H1 (cell line): ENCODE measurements around the gene PHF13. TPM values are rescaled to one million over a fixed set of nuclear protein-coding genes. Genes with fewer than 3 reads are reported as not detected.

Experiments
- CTCF ChIA-PET: fragments of 300-600 bp; sonication (Branson Sonifier 250); formaldehyde crosslinking; loops from one replicate; lab custom pipeline; 2021; ENCODE audit not compliant: partially characterized antibody; lab: Charles Lee
- POLR2A ChIA-PET: fragments of 300-600 bp; sonication (Branson Sonifier 250); formaldehyde crosslinking; loops from one replicate; lab custom pipeline; 2021; ENCODE audit warnings: inconsistent platforms; ENCODE audit not compliant: partially characterized antibody; lab: Charles Lee
- DNase-seq, 2 experiments: peaks; one replicate each; pipeline versions ENCODE4 v3.0.0 to v3.0.0-alpha.2; 2010 to 2022; ENCODE audit warnings: low spot score in 2 of 2, low read depth in 1 of 2, mixed read lengths in 1 of 2
- FAIRE-seq: peaks from 2 replicates; lab custom pipeline; 2011; peaks lifted over from hg19 to GRCh38; lab: Jason Lieb, UNC
- H2AFZ ChIP-seq: 2 replicates; pipeline ENCODE4 v1.8.1; 2012; ENCODE audit warnings: low read length, inconsistent platforms
- H2AK5ac ChIP-seq: 2 replicates; pipeline ENCODE4 v1.6.1; 2013; ENCODE audit warnings: low read depth, low read length
- H2BK120ac ChIP-seq: replicated peaks from 2 replicates; pipeline ENCODE3; 2013; ENCODE audit warnings: low read depth, low read length, inconsistent platforms
- H2BK12ac ChIP-seq: 2 replicates; pipeline ENCODE4 v1.6.1; 2013; ENCODE audit warnings: low read depth, low read length
- H2BK15ac ChIP-seq: 2 replicates; pipeline ENCODE4 v1.6.1; 2013; ENCODE audit warnings: low read length
- H2BK20ac ChIP-seq: 2 replicates; pipeline ENCODE4 v1.6.1; 2013; ENCODE audit warnings: low read length
- H2BK5ac ChIP-seq: 2 replicates; pipeline ENCODE4 v1.6.1; 2013; ENCODE audit warnings: low read depth, low read length
- H3K14ac ChIP-seq: 2 replicates; pipeline ENCODE4 v1.6.1; 2013; ENCODE audit warnings: inconsistent platforms; ENCODE audit not compliant: insufficient read length
- H3K18ac ChIP-seq: 2 replicates; pipeline ENCODE4 v1.6.1; 2013; ENCODE audit warnings: low read length; ENCODE audit errors: extremely low read depth
- H3K23ac ChIP-seq: 2 replicates; pipeline ENCODE4 v1.6.1; 2013; ENCODE audit warnings: inconsistent platforms; ENCODE audit not compliant: insufficient read length
- H3K23me2 ChIP-seq: 2 replicates; pipeline ENCODE4 v1.6.1; 2013; ENCODE audit warnings: low read depth, low read length
- H3K27ac ChIP-seq: 2 replicates; pipeline ENCODE4 v1.6.1; 2011; ENCODE audit warnings: low read depth, low read length, inconsistent platforms
- H3K27me3 ChIP-seq, 4 experiments: replicated peaks in 1 of 4; 1 replicate in 1 of 4; 2 replicates in 3 of 4; pipeline versions ENCODE4 v1.6.1 to v1.8.1; 2011 to 2013; ENCODE audit warnings: low read length in 3 of 4, mild to moderate bottlenecking in 3 of 4, inconsistent platforms in 2 of 4, mixed read lengths in 2 of 4, moderate library complexity in 1 of 4; ENCODE audit not compliant: control insufficient read depth in 3 of 4, insufficient read depth in 3 of 4; ENCODE audit errors: extremely low read depth in 1 of 4
- H3K36me3 ChIP-seq, 4 experiments: 2 replicates each; pipeline versions ENCODE4 v1.6.1 to v1.8.1; 2011 to 2013; ENCODE audit warnings: mild to moderate bottlenecking in 4 of 4, low read length in 3 of 4, moderate library complexity in 2 of 4, control low read depth in 1 of 4, inconsistent platforms in 1 of 4; ENCODE audit not compliant: insufficient read depth in 4 of 4, control insufficient read depth in 2 of 4
- H3K4ac ChIP-seq: replicated peaks from 2 replicates; pipeline ENCODE3; 2013; ENCODE audit warnings: low read length, low read depth, mixed read lengths, inconsistent platforms; ENCODE audit not compliant: insufficient read length
- H3K4me1 ChIP-seq, 4 experiments: replicated peaks in 1 of 4; 1 replicate in 1 of 4; 2 replicates in 3 of 4; pipeline versions ENCODE4 v1.6.1 to v1.8.1; 2011 to 2013; ENCODE audit warnings: low read length in 3 of 4, inconsistent platforms in 2 of 4, mixed read lengths in 1 of 4; ENCODE audit not compliant: insufficient read depth in 4 of 4, control insufficient read depth in 3 of 4
- H3K4me2 ChIP-seq, 2 experiments: 2 replicates each; pipeline versions ENCODE4 v1.6.1 to v1.8.1; 2011 to 2013; ENCODE audit warnings: low read depth in 2 of 2, low read length in 2 of 2, control low read depth in 1 of 2, inconsistent platforms in 1 of 2, mild to moderate bottlenecking in 1 of 2; ENCODE audit not compliant: insufficient read depth in 1 of 2
- H3K4me3 ChIP-seq, 4 experiments: fragments of 200-600, 300-600 bp in 1 of 4; sonication (generic), shearing (Covaris generic), sonication (Bioruptor Twin) in 1 of 4; 2 replicates each; pipeline versions ENCODE4 v1.5.1 to v1.8.1; 2011 to 2016; ENCODE audit warnings: low read length in 4 of 4, low read depth in 3 of 4, control low read depth in 2 of 4, inconsistent platforms in 2 of 4, mild to moderate bottlenecking in 2 of 4, mixed read lengths in 1 of 4, moderate library complexity in 1 of 4; ENCODE audit not compliant: insufficient read depth in 2 of 4; ENCODE audit errors: extremely low read depth in 1 of 4
- H3K56ac ChIP-seq: replicated peaks from 2 replicates; pipeline ENCODE3; 2013; ENCODE audit warnings: low read depth, mild to moderate bottlenecking, mixed read lengths, low read length, inconsistent platforms; ENCODE audit not compliant: insufficient read length
- H3K79me1 ChIP-seq: 2 replicates; pipeline ENCODE4 v1.6.1; 2013; ENCODE audit warnings: low read depth, low read length, control low read depth
- H3K79me2 ChIP-seq, 2 experiments: 2 replicates each; pipeline versions ENCODE4 v1.6.1 to v1.8.1; 2012 to 2013; ENCODE audit warnings: low read length in 2 of 2, mild to moderate bottlenecking in 2 of 2, inconsistent platforms in 1 of 2; ENCODE audit not compliant: insufficient read depth in 2 of 2, control insufficient read depth in 1 of 2
- H3K9ac ChIP-seq, 4 experiments: replicated peaks in 1 of 4; 1 replicate in 1 of 4; 2 replicates in 3 of 4; pipeline versions ENCODE4 v1.6.1 to v1.8.1; 2011 to 2013; ENCODE audit warnings: low read depth in 3 of 4, low read length in 3 of 4, control low read depth in 2 of 4, mild to moderate bottlenecking in 2 of 4, moderate library complexity in 2 of 4, inconsistent platforms in 1 of 4; ENCODE audit errors: extremely low read depth in 1 of 4
- H3K9me3 ChIP-seq, 2 experiments: 2 replicates each; pipeline versions ENCODE4 v1.6.1 to v1.8.1; 2012 to 2013; ENCODE audit warnings: mild to moderate bottlenecking in 2 of 2, moderate library complexity in 2 of 2, control low read depth in 1 of 2, inconsistent platforms in 1 of 2, low read depth in 1 of 2, low read length in 1 of 2, mixed read lengths in 1 of 2; ENCODE audit not compliant: insufficient read depth in 2 of 2
- H4K20me1 ChIP-seq, 2 experiments: replicated peaks in 1 of 2; 2 replicates each; pipeline versions ENCODE3 to v1.8.1; 2011 to 2013; ENCODE audit warnings: inconsistent platforms in 2 of 2, low read length in 2 of 2, mild to moderate bottlenecking in 1 of 2; ENCODE audit not compliant: insufficient read depth in 2 of 2, control insufficient read depth in 1 of 2
- H4K5ac ChIP-seq: 2 replicates; pipeline ENCODE4 v1.6.1; 2013; ENCODE audit warnings: low read length, low read depth, mixed read lengths, inconsistent platforms; ENCODE audit not compliant: insufficient read length
- H4K8ac ChIP-seq: 2 replicates; pipeline ENCODE4 v1.8.0; 2013; ENCODE audit warnings: mild to moderate bottlenecking, moderate library complexity, low read length, inconsistent platforms; ENCODE audit not compliant: insufficient read depth; ENCODE audit errors: extremely low read depth
- H4K91ac ChIP-seq: replicated peaks from 2 replicates; pipeline ENCODE3; 2013; ENCODE audit warnings: low read length, mixed read lengths, inconsistent platforms; ENCODE audit not compliant: insufficient read length
- CBX8 ChIP-seq: fragments of 300-800, 300-1000 bp; sonication (generic); IDR thresholded peaks from 2 replicates; pipeline ENCODE4 v1.7.1; 2016; ENCODE audit warnings: low read depth, low read length, borderline replicate concordance
- FOSL1 ChIP-seq: IDR thresholded peaks from 2 replicates; pipeline ENCODE4 v1.6.1; 2011; ENCODE audit warnings: mild to moderate bottlenecking, low read depth, low read length, moderate library complexity; ENCODE audit not compliant: insufficient read depth
- KDM5A ChIP-seq: fragments of 200-600 bp; IDR thresholded peaks from 2 replicates; pipeline ENCODE4 v1.7.1; 2012; ENCODE audit warnings: mild to moderate bottlenecking, low read length, inconsistent platforms, mixed read lengths
- NRF1 ChIP-seq: IDR thresholded peaks from 2 replicates; pipeline ENCODE4 v1.6.1; 2011; ENCODE audit warnings: mild to moderate bottlenecking, low read depth, low read length, improper control_type of control experiment
- SP1 ChIP-seq: IDR thresholded peaks from 2 replicates; pipeline ENCODE4 v1.6.1; 2011; ENCODE audit warnings: low read depth, low read length
- WGBS, 2 experiments: shearing (Covaris generic) in 1 of 2; methylation state at CpG; one replicate each; pipeline versions ENCODE4 v1.1.6 to v1.1.7; 2013 to 2015; ENCODE audit warnings: low lambda C conversion rate in 2 of 2, mixed read lengths in 2 of 2, inconsistent platforms in 1 of 2, low coverage in 1 of 2, missing lambda C conversion rate in 1 of 2; ENCODE audit not compliant: insufficient replicate concordance in 2 of 2, insufficient coverage in 1 of 2, insufficient read length in 1 of 2; ENCODE audit errors: extremely low coverage in 1 of 2, missing lambda C conversion rate in 1 of 2; 5-methylcytosine and 5-hydroxymethylcytosine counted together
- polyA plus RNA-seq, 7 experiments: library from polyadenylated mRNA; depleted of rRNA in 3 of 7; stranded (reverse) in 5 of 7; unstranded in 2 of 7; fragments of >200 nt in 5 of 7; fragments of 200-250 nt in 2 of 7; gene quantifications; 1 replicate in 5 of 7; 2 replicates in 1 of 7; 4 replicates in 1 of 7; pipeline versions ENCODE4 v1.2.1 to v1.2.3, GENCODE V29; 2011 to 2013; ENCODE audit warnings: missing spikeins in 2 of 7, mixed read lengths in 2 of 7
- total RNA-seq: library from RNA; stranded (reverse); fragmentation: NEBNext Ultra II Directional; extraction: Animal tissue kit (Norgen Biotek cat#: 25700); gene quantifications from 2 replicates; pipeline ENCODE4 v1.2.1, GENCODE V29; 2021

Gene PHF13
- total and polyA plus RNA-seq, 2 of the 8 experiments (the other 6 are each of a cell fraction or from before 2014, with no cell fraction given): 11.7 to 39.6 TPM

GRCh38 chr1:6667139-6667538 is 53.6 kb downstream of the PHF13 start:
- 91% methylated on average over 6 of the region's 6 CpGs; no CpG with 5 or more reads in 1 of the 2 experiments for WGBS, 2 experiments
- CTCF ChIA-PET: interaction anchor here (4.2 kb wide), 1 partner anchor 21 kb away, joined by 17 read pairs; no protein-coding TSS in a partner anchor
- TF ChIP-seq NRF1: no peak
- TF ChIP-seq CBX8: no peak
- TF ChIP-seq FOSL1: no peak
- TF ChIP-seq KDM5A: no peak
- TF ChIP-seq SP1: no peak

More at GRCh38 chr1:6667139-6667538, 53.6 kb downstream of the PHF13 start:
- no peak overlapping the region for H3K14ac ChIP-seq
- H2BK20ac ChIP-seq: no peak overlapping the region
- no peak for FAIRE-seq
- peaks cover 0 to 2% of the 10 kb centered on the region in 2 experiments; a peak in 1 of 4 replicates for H3K9me3 ChIP-seq
- no peak overlapping the region for H2BK15ac ChIP-seq
- peaks cover 0 to 11% of the 10 kb centered on the region in 2 experiments; a peak in 2 of 4 replicates for H3K79me2 ChIP-seq
- H3K27ac ChIP-seq: no peak overlapping the region
- peaks cover 0 to 11% of the 10 kb centered on the region in 2 experiments for H4K20me1 ChIP-seq
- no peak overlapping the region for H2AK5ac ChIP-seq
- H3K27me3 ChIP-seq: no peaks in the 10 kb centered on the region
- peaks cover 2% of the 10 kb centered on the region; the same call in 1 of the 2 replicates for H3K79me1 ChIP-seq
- no peak overlapping the region for H4K91ac ChIP-seq
- no peak overlapping the region for H3K4ac ChIP-seq
- no peak overlapping the region for H3K23ac ChIP-seq
- H4K5ac ChIP-seq: no peak overlapping the region
- H4K8ac ChIP-seq: no peak overlapping the region
- no peak overlapping the region for H3K4me2 ChIP-seq
- no peak overlapping the region for H2AFZ ChIP-seq
- peaks cover 2 to 28% (median 4%) of the 10 kb centered on the region in 4 experiments; a peak in 6 of 8 replicates for H3K36me3 ChIP-seq
- H2BK5ac ChIP-seq: no peak overlapping the region
- no peak overlapping the region for H3K18ac ChIP-seq
- H3K56ac ChIP-seq: no peak overlapping the region
- H3K4me1 ChIP-seq: no peaks in the 10 kb centered on the region
- H3K9ac ChIP-seq: no peak overlapping the region
- H3K4me3 ChIP-seq: no peak overlapping the region
- H2BK120ac ChIP-seq: no peak overlapping the region
- POLR2A ChIA-PET: no interaction called here
- DNase-seq: no peak
- no peaks in the 10 kb centered on the region for H3K23me2 ChIP-seq
- H2BK12ac ChIP-seq: no peak overlapping the region
